Left lobe of liver (tissue), 2 donors: ENCODE data around the gene SMIM22. TPM values are rescaled to one million over a fixed set of nuclear protein-coding genes. Genes with fewer than 3 reads are reported as not detected.

Experiments used
- ATAC-seq: fragments of 200-7000 bp; cut with Tn5 transposase; one replicate; pipeline ENCODE4 v1.9.1; 2020; ENCODE audit warnings: mild to moderate bottlenecking, moderate library complexity
- DNase-seq: peaks from one replicate; pipeline ENCODE4 v3.0.0-alpha.2; 2020; ENCODE audit warnings: low spot score
- total RNA-seq: library from RNA; stranded (reverse); gene quantifications from one replicate; pipeline ENCODE4 v1.2.1, GENCODE V29; 2021
- donor health status: DM: no; HTN: no; CAD: no; lungs with moderate emphysema.
- donor health status: DM: no; HTN: yes; CAD: no.

The SMIM22 gene, protein sequence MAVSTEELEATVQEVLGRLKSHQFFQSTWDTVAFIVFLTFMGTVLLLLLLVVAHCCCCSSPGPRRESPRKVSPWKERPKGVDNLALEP
- 0.60 TPM for total RNA-seq

DNA sequence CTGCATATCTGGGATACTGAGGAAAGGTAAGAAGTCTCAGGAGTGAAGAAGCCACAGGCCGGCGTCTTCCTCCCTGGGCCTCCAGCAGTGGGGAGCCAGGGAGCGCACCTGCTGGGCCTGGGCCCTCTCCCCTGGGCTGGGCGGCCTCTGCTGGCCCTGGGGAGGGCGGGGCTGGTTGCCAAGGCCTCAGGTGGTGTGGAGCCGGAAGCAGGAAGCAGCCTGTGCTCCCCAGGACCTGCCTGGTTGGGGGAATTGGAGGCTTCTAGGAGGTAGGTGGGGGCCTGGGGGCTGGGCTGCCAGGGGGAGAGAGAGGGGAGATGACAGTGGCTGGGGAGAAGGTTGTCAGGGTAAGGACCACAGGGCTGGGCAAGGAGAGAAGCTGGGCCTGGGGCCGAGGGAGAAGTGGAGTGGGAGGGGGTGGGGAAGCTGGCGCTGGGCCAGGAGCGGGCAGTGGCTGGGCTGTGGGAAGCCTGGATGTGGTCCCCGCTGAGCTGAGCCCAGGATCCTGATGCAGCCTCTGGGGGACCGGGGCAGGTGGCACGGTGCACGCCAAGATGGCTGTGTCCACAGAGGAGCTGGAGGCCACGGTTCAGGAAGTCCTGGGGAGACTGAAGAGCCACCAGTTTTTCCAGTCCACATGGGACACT, at the start of gene SMIM22:
TSS of gene SMIM22 (plus strand) at position 189 of the 647 bp plus-strand sequence. CDS start at position 555, 366 bp downstream.
- DNase-seq = no peak
- ATAC-seq = peak; percentile 10

DNA sequence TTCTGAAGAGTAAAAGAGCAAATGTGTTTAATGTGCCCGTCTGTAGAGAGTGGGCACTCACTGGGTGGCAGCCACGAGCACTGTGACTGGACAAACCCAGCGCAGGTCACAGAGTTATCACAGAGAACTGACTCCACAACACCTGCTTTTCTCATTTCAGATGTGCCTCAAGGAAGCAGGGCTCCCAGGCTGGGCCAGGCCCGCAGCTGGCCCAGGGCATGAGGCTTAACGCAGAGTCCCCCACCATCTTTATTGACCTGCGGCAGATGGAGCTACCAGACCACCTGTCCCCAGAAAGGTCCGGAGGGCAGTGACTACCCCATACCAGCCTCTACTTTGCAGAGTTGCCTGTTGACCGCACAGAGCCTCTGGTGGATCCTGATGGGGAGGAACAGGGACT, 49.0 kb upstream of the SMIM22 start:
- DNase-seq = no peak
- peak; percentile 6 for ATAC-seq

DNA sequence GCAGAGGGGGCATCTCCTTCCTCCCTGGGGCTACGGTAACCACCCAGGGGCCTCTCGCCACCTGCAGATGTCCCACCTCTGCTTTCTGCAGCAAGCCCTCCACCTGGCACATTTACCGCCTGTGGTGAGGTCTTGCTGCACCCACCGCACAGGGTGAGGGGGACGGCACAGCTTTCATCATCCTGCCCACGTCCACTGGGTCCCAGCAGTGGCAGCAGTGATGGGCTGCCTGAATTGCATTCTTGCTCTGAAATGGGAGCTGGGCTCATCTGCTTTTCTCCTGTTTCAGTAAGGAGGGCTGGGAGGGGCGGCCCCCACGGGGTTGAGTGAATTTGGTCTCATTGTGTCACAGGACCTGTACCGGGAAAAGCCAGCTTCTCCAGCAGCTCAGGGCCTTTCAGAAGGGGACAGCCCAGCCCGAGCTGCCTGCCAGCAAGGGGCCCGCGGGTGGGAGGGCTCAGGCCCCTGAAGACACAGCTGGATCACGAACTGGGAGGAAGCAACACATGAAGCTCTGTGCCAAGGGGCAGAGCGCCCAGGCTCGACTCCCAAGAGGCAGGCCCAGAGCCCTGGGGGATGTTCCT, 48.1 kb upstream of the SMIM22 start:
- DNase-seq (no peak), ATAC-seq (no peak)

DNA sequence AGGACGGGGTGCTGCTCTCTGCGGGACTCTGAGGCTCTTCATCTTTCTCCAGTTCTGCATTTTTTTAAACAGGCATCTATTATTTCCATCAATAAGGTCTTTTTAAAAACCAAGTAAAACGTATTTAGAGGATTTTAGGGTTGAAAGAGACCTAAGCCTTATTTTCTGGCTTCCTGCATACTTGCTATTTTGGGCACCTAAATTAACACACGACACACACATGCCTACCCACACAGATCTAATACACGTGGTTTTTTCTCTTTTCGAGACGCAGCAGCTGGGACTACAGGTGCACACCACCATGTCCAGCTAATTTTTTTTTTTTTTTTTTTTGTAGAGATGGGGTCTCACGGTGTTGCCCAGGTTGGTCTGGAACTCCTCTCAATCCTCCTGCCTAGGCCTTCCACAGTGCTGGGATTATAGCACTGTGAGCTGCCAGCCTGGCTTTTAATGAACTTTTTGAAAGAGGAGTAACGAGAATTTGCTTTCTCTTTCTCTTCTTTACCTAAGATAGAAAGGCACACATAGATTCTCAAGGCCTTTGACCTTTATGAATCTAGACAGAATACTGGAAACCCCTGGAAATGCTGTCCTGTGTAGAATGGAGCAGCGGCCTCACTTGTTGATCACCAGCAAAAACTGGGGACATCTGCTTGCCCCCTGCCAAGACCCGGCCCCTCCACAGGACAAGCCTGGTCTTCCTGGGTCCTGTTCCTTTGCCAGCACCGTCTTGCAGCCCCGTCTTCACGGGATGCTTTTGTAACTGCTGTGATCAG, 47.1 kb upstream of the SMIM22 start:
- no peak for DNase-seq
- ATAC-seq = no peak

DNA sequence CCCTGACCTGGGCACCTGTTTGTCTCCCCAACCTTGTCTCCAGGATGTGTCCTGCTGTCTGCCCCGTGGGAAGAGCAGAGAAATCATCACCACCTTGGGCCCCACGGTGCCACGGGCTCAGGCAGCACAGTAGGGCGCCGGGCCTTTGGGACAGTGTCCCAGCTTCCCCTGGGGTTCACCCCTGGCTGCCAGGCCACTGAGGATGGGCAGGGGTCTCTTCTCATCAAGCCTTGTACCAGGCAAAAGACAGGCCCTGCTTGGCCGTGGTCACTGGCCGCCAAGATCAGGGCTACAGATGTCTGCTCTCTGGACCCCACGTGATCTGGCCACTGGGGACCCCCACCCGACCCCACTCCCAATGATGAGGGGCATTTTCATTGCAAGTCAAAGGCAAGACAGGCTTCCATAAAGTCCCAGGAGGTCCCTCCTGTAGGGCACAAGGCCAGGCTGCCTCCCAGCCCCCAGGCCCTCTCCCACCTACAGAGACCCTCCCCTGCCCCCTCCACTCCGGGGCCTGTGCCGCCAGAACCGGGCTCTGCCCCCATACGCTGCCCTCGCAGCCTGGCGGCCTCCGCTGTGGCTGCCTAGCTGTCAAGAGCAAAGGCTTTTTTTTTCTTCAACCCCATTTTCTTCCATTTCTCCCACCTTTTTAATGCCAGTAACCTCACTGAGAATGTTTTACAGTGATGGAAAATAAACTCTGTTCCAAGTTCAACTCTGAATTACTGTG, 46.3 kb upstream of the SMIM22 start:
- ATAC-seq = no peak
- DNase-seq = no peak

DNA sequence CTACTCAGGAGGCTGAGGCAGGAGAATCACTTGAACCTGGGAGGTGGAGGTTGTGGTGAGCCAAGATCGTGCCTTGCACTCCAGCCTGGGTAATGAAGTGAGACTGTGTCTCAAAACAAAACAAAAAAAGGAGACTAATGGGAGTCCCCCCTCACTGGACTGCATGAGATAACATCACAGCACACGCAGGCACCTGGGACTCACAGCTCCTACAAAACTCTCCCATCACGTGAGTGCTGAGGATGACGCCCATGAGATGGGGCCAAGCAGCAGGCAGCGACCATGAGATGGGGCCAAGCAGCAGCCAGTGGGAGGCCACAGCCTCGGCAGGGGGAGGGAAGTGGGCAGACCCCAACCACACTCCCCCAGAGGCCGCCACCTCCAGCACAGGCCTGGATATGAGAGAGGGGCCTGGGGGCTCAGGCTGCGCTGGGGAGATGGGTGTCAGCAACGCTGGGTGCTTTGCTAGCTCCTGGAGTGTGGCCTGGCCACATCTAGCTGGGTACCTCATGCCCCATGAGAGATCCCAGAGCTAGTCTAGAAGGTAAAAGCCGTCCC, 45.4 kb upstream of the SMIM22 start:
- ATAC-seq = no peak
- DNase-seq = no peak

DNA sequence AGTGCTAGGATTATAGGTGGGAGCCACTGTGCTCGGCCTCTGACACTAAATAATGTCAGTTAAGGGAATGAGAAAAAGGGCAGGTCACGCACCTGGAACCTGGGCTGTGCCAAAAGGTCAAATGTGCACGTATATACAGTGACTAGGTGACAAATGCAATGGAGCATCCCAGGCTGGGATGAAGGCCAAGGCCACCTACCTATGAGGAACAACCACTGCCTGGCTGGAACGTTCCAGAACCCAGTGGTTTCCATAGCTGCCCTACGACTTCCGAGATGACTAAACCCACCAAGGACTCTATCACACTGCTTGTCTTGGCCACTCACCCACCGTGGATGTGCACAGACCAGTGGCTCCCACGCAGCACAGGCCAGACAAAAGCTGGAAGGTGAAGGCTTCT, 44.3 kb upstream of the SMIM22 start:
- DNase-seq (no peak), ATAC-seq (no peak)

DNA sequence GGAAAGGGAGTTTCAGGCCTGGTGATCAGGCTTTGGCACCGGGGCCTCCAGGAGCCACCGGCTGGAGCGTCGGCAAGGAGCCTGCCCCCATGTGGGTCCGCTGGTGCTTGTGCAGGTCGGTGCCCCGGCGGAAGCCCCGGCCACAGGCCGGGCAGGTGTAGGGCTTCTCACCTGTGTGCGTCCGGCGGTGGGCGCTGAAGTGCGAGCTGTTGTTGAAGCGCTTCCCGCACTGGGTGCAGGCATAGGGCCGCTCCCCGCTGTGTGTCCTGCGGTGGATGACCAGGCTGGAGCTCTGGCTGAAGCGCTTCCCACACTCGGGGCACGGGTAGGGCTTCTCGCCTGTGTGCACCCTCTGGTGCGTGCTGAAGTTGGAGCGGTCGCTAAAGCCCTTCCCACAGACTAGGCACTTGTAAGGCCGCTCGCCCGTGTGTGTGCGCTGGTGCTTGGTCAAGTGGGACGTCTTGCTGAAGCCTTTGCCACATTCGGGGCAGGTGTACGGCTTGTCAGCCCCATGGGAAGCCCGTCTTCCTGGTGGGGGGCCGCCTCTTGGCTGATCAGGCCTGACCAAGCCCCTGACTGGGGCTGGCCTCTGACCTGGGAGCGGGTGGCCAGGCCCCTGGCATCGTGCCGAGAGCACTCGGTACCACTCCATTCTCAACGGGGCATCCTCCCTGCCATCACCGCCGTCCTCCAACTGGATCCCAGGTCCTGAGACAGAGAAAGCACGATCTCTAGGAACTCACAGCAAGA, 42.6 kb upstream of the SMIM22 start:
- DNase-seq (no peak), ATAC-seq (no peak)

DNA sequence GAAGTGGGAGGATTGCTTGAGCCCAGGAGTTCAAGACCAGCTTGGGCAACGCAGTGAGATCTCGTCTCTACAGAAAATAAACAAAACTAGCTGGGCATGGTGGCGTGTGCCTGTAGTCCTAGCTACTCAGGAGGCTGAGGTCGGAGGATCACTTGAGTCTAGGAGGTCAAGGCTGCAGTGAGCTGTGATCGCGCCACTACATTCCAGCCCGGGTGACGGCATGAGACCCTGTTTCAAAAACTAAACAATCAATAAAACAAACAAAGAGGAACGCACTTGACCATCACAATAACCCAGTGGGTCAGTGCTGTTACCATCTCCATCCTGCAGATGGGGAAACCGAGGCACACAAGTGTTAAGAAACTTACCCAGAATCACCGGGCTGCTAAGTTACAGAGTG, 41.9 kb upstream of the SMIM22 start:
- ATAC-seq = no peak
- no peak for DNase-seq

DNA sequence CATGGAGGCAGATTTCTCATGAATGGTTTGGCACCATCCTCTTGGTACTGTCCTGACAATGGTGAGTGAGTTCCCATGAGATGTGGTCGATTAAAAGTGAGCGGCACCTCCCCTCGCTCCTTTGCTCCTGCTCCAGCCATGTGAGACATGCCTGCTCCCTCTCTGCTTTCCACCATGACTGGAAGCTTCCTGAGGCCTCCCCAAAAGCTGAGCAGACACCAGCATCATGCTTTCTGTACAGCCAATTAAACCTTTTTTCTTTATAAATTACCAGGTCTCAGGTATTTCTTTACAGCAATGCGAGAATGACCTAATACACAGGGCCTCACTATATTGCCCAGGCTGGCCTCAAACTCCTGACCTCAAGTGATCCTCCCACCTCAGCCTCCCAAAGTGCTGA, 40.3 kb upstream of the SMIM22 start:
- ATAC-seq = no peak
- DNase-seq = no peak

DNA sequence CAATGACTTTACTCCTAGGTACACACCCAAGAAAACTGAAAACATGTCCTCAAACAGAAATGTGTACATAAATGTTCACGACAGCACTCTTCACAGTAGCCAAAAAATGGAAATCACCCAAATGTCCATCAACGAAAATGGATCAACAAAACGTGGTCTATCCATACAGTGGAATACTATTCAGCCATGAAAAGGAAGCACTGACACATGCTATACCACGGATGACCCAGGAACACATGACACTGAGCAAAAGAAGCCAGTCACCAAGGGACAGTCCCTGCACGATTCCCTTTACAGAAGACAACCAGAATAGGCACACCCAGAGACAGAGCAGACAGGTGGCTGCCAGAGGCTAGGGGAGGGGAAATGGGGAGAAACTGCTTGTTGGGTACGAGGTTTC, 39.5 kb upstream of the SMIM22 start:
- DNase-seq = no peak
- no peak for ATAC-seq

DNA sequence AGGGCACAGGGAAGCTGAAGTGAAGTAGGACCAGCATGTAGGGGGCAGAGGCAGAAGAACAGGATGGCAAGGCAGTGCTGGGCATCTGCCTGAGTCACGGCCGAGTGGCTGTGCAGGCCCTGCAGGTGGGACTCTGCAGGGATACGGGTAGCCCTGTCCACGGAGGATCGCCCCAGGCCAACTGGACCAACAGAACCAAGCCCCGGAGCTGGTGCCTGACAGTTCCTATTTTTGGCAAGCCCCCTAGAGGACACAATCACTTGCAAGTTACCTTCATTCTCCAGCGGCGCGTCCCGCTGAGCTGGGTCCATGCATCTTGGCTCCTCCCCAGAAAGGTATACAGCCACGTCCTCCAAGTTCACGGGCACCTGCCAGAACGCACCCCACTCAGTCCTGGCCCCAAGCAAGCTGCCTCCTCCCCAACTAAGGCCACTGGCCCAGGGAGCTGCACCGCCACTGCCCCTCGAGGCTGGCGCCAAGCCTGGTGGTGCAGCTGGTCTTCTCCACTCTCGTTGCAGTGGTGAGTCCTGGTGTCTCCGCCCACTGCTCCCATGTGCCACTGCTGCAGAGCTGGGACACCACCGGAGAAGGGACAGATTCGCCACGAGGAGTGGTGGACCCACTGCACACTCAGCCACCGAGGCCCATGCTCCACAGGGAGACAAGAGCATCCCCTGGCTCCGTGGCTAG, 34.8 kb upstream of the SMIM22 start:
- no peak for DNase-seq
- no peak for ATAC-seq

DNA sequence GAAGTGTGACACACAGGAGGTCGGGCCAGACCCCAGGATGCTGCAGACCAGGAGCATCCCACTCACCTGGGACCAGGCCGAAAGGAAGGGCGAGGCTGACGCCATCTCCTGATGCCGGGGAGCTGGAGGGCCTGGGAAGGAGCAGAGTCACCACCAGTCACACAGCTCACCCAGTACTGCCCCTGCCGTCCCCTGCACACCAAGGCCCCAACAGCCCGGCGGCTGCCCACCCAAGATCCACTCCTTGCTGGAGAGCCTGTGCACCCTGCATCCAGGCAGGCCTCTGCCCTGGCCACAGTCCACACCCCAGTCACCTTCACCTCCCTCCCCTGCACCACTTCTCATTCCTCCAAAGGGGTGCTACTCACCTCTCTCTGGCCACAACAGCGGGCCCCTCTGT, 33.0 kb upstream of the SMIM22 start:
- ATAC-seq (no peak), DNase-seq (no peak)

DNA sequence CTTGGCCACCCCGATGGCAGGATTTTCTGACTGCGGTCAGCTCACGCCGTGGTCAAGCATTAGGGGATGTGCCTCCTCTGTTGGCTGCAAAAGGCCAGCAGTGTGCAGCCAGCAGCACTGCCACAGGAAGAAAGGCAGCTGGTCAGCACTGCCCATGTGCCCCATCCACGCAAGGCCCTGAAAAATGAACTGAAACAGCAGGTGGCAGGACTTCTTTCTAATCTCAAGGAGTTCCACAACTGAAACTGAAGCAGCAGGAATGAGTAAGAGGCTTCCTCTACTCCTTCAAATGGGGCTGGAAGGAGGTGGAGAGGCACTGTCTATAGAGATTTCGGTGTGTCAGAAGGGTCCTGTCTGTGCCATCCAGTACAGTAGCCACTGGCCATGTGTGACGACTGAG, 31.4 kb upstream of the SMIM22 start:
- ATAC-seq = no peak
- DNase-seq = no peak

DNA sequence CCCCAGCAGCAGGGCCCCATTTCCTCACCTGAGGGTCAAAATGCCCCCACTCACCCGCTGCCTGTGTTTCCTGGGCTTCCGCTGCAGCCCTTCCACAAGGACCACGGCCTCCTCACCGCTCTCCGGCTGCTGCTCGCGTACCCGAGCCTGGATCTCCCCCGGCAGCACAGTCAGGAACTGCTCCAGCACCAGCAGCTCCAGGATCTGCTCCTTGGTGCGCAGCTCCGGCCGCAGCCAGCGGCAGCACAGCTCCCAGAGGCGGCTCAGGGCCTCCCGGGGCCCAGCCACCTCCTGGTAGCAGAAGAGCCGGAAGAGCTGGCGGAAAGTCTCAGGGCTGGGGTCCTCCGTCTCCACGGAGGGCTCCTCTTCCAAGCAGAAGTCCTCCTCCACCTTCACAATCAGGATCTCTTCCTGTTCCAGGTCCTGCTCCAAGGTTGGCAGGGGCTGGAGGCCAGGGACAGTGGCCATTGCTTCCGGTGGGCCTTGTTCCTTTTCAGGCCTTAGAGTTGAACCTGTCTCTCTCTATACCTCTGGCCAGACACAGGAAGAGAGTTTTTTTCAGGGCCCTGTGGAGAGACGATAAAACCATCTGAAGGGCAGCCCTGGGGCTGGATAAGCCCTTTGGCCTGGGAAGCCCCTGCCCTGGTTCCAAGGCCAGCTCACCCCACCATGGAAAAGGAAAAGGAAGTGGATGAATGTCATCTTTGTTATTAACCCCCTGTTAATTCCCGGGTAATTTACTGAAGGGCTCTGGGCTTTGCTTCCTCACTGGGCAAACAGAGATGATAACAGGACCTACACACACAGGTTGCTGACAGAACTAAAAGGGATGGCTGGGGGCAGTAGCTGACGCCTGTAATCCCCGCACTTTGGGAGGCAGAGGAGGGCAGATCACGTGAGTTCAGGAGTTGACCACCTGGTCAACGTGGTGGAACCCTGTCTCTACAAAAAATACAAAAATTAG, 29.4 kb upstream of the SMIM22 start:
- DNase-seq (no peak), ATAC-seq (no peak)

DNA sequence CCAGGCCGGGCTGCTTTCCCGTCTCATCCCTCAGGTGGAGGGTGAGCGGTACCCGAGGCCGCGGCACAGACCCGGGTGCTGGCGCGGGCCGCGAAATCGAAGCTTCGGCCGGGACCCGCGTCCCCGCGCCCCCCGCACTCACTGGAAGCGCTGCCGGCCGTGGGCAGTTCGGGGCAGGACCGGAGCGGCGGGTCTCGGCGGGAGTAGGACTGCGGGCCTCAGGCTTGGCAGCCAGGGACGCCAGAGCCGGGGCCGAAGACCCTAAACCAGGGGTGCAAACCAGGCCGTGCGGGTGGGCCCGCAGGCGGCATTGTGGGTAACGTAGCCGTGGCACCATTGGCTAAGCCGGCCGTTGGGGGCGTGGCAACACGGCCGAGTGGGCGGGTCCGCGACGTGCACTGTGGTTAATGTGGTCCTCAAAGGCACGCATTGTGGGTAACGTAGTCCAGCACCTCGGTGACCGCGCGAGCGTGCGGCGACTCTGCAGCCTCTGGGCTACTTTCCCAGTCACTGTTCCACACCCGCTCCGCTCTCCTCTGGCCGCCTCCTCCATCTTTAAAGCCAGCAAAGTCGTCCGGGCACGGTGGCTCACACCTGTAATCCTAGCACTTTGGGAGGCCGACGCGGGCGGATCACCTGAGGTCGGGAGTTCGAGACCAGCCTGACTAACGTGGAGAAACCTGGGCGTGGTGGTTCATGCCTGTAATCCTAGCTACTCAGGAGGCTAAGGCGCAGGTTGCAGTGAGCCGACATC, 28.1 kb upstream of the SMIM22 start, which contains the start of gene ZNF500:
TSS of gene ZNF500 (minus strand) at position 288 of the 754 bp plus-strand sequence. CDS start 1,184 bp downstream, outside the sequence.
- ATAC-seq (peak; percentile 91), DNase-seq (peak; percentile 99)

DNA sequence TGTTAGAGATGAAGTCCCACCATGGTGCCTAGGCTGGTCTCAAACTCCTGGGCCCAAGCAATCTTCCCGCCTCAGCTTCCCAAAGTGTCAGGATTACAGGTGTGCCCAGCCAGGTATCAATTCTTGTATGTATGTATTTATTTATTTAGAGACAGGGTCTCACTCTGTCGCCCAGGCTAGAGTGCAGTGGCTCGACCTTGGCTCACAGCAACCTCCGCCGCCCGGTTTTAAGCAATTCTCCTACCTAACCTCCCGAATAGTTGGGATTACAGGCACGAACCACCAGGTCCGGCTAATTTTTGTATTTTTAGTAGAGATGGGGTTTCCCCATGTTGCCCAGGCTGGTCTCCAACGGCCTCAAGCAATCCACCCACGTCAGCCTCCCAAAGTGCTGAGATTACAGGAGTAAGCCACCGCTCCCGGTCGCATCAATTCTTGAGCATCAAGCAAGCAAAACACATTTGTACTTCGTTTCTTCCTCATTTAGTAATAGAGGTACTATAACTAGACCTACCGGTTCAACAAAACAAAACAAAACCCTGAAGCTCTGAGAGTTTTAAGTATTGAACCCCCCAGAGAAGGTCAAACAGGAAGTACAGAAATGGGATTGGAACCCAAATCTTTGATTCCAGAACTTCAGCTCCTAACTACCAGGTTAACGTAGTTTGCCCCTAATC, 27.2 kb upstream of the SMIM22 start:
- DNase-seq = no peak

More for the DNA sequence above, 27.2 kb upstream of the SMIM22 start:
- no peak for ATAC-seq
